Activated CD4-positive, alpha-beta memory T cell treated with anti-CD3 and anti-CD28 coated beads for 36 hours (primary cell): Measurements from ENCODE around the gene AOC2. TPM values are rescaled to one million over a fixed set of nuclear protein-coding genes. Genes with fewer than 3 reads are reported as not detected.

ENCODE experiments used
- CTCF ChIA-PET: fragments of 350-600 bp; sonication (Branson Sonifier 250); formaldehyde crosslinking; loops from one replicate; lab custom pipeline; 2021; ENCODE audit warnings: antibody characterized with exemption, inconsistent platforms; lab: Charles Lee
- POLR2A ChIA-PET: fragments of 350-600 bp; sonication (Branson Sonifier 250); formaldehyde crosslinking; loops from one replicate; lab custom pipeline; 2021; ENCODE audit warnings: antibody characterized with exemption; lab: Charles Lee
- DNase-seq: peaks from one replicate; pipeline ENCODE4 v3.0.0-alpha.2; 2020
- H3K27ac Mint-ChIP-seq: one replicate; pipeline ENCODE4 v1.8.0; 2021; ENCODE audit warnings: mixed read lengths
- H3K27me3 Mint-ChIP-seq: one replicate; pipeline ENCODE4 v1.8.0; 2021; ENCODE audit warnings: mixed read lengths
- H3K36me3 Mint-ChIP-seq: one replicate; pipeline ENCODE4 v1.8.0; 2021; ENCODE audit warnings: mixed read lengths
- H3K4me1 Mint-ChIP-seq: one replicate; pipeline ENCODE4 v1.8.0; 2021; ENCODE audit warnings: low read depth, mixed read lengths
- H3K4me3 Mint-ChIP-seq: one replicate; pipeline ENCODE4 v1.8.0; 2021; ENCODE audit warnings: mild to moderate bottlenecking, mixed read lengths
- H3K9me3 Mint-ChIP-seq: one replicate; pipeline ENCODE4 v1.8.0; 2021; ENCODE audit warnings: mixed read lengths
- intact Hi-C: fragments of 100-400 bp; cut with micrococcal nuclease; formaldehyde crosslinking; loops from one replicate; pipeline ENCODE4 v1.15.1; 2023
- total RNA-seq, 2 experiments: library from RNA; stranded (reverse); gene quantifications; one replicate each; pipeline ENCODE4 v1.2.3, GENCODE V29; 2021

AOC2 gene
- total RNA-seq, 2 experiments from 2014 or later = 1.7 to 2.0 TPM

GRCh38 chr17:42832934-42833766 is 11.2 kb upstream of the AOC2 start, which contains the start of gene PSME3:
Gene PSME3 (plus strand): TSS chr17:42833397. CDS start chr17:42833632, 235 bp downstream.
- H3K27ac Mint-ChIP-seq = peak within 1 kb of the TSS; percentile 98
- H3K4me1 Mint-ChIP-seq = peaks cover 30% of the 10 kb centered on the region
- intact Hi-C loops = loop anchor here (1.0 to 5.0 kb wide), 3 partner anchors 9 to 338 kb away; partner anchors contain the start of genes BECN1, NBR1 and RPL27
- no peaks in the 10 kb centered on the region for H3K27me3 Mint-ChIP-seq
- ChIA-PET CTCF (interaction anchor here (0.8 to 4.4 kb wide), 11 partner anchors 9 to 651 kb away, joined by 3 to 47 read pairs (median 4); partner anchors contain the start of genes AOC2, BECN1, DHX8 and RETREG3), POLR2A (interaction anchor here (0.7 to 2.2 kb wide), 7 partner anchors 9 to 255 kb away, joined by 3 to 14 read pairs (median 6); partner anchors contain the start of genes AOC2, BECN1, CNTD1 and COA3)
- peaks cover 16% of the 10 kb centered on the region for H3K36me3 Mint-ChIP-seq
- peak; percentile 93 for DNase-seq
- peak within 1 kb of the TSS; percentile 97 for H3K4me3 Mint-ChIP-seq
- H3K9me3 Mint-ChIP-seq = no peaks in the 10 kb centered on the region

GRCh38 chr17:42833767-42834422 is 10.5 kb upstream of the AOC2 start:
- peak overlapping the region; percentile 97 for H3K4me3 Mint-ChIP-seq
- peak overlapping the region; percentile 98 for H3K27ac Mint-ChIP-seq
- H3K4me1 Mint-ChIP-seq = peaks cover 30% of the 10 kb centered on the region
- no peaks in the 10 kb centered on the region for H3K9me3 Mint-ChIP-seq
- POLR2A ChIA-PET = interaction anchor here (0.6 to 2.2 kb wide), 8 partner anchors 9 to 256 kb away, joined by 3 to 14 read pairs (median 5); partner anchors contain the start of genes AOC2, BECN1, CNTD1 and COA3
- peaks cover 21% of the 10 kb centered on the region for H3K36me3 Mint-ChIP-seq
- CTCF ChIA-PET = interaction anchor here (0.9 to 4.4 kb wide), 10 partner anchors 9 to 650 kb away, joined by 3 to 47 read pairs (median 4); partner anchors contain the start of genes AOC2, BECN1, DHX8 and RPL27
- DNase-seq = no peak
- intact Hi-C loops = loop anchor here (1.0 to 5.0 kb wide), 3 partner anchors 10 to 337 kb away; partner anchors contain the start of genes BECN1, NBR1 and RPL27
- no peaks in the 10 kb centered on the region for H3K27me3 Mint-ChIP-seq

GRCh38 chr17:42835732-42836131 is 8.6 kb upstream of the AOC2 start:
- intact Hi-C loops = no loop called here
- ChIA-PET CTCF (interaction anchor here (1.0 to 4.4 kb wide), 3 partner anchors 9 to 15 kb away, joined by 3 to 47 read pairs (median 4); partner anchors contain the start of genes AOC2 and BECN1), POLR2A (interaction anchor here (0.8 to 1.5 kb wide), 3 partner anchors 10 to 162 kb away, joined by 4 to 7 read pairs (median 4); partner anchors contain the start of gene RPL27)
- H3K27me3 Mint-ChIP-seq = no peaks in the 10 kb centered on the region
- DNase-seq = no peak
- H3K4me1 Mint-ChIP-seq = peaks cover 30% of the 10 kb centered on the region
- peaks cover 32% of the 10 kb centered on the region for H3K36me3 Mint-ChIP-seq
- H3K9me3 Mint-ChIP-seq = no peaks in the 10 kb centered on the region
- H3K4me3 Mint-ChIP-seq = no peak overlapping the region
- no peak overlapping the region for H3K27ac Mint-ChIP-seq

- intact Hi-C loops = loop anchor here (2.0 kb wide), 1 partner anchor 87 kb away; no protein-coding TSS in a partner anchor
- H3K36me3 Mint-ChIP-seq = peaks cover 56% of the 10 kb centered on the region
These were observed 2.2 kb upstream of the AOC2 start for GRCh38 chr17:42841975-42842685.

GRCh38 chr17:42843358-42843934 is 934 bp upstream of the AOC2 start:
- ChIA-PET CTCF (interaction anchor here (0.6 to 5.0 kb wide), 7 partner anchors 10 to 727 kb away, joined by 3 to 25 read pairs (median 3); partner anchors contain the start of gene RPL27), POLR2A (interaction anchor here (1.3 kb wide), 1 partner anchor 10 kb away, joined by 4 read pairs; the partner anchor contains the start of gene PSME3)
- Mint-ChIP-seq H3K4me3 (no peak overlapping the region), H3K4me1 (peaks cover 16% of the 10 kb centered on the region), H3K36me3 (peaks cover 48% of the 10 kb centered on the region), H3K27ac (no peak overlapping the region), H3K9me3 (no peaks in the 10 kb centered on the region), H3K27me3 (no peaks in the 10 kb centered on the region)
- peak; percentile 17 for DNase-seq
- intact Hi-C loops = loop anchor here (2.0 kb wide), 1 partner anchor 85 kb away; no protein-coding TSS in a partner anchor

More at GRCh38 chr17:42841975-42842685, 2.2 kb upstream of the AOC2 start:
- Mint-ChIP-seq H3K9me3 (no peaks in the 10 kb centered on the region), H3K4me3 (no peak overlapping the region), H3K27me3 (no peaks in the 10 kb centered on the region), H3K27ac (no peak overlapping the region), H3K4me1 (peaks cover 19% of the 10 kb centered on the region)
- no peak for DNase-seq
- CTCF ChIA-PET = interaction anchor here (1.2 to 5.0 kb wide), 3 partner anchors 8 to 156 kb away, joined by 3 to 25 read pairs (median 5); partner anchors contain the start of genes BECN1 and RPL27
- POLR2A ChIA-PET = interaction anchor here (1.3 kb wide), 1 partner anchor 9 kb away, joined by 4 read pairs; the partner anchor contains the start of gene PSME3

- no peak for DNase-seq
- Mint-ChIP-seq H3K4me3 (no peak overlapping the region), H3K27me3 (no peaks in the 10 kb centered on the region), H3K27ac (no peak overlapping the region), H3K4me1 (peaks cover 16% of the 10 kb centered on the region), H3K36me3 (peaks cover 36% of the 10 kb centered on the region), H3K9me3 (no peaks in the 10 kb centered on the region)
- ChIA-PET CTCF (interaction anchor here (0.7 to 5.0 kb wide), 9 partner anchors 10 to 153 kb away, joined by 3 to 25 read pairs (median 5); partner anchors contain the start of genes BECN1, PSME3 and RPL27), POLR2A (interaction anchor here (0.6 to 2.5 kb wide), 5 partner anchors 11 to 280 kb away, joined by 3 to 12 read pairs (median 3); partner anchors contain the start of genes BRCA1 and RPL27)
- intact Hi-C loops = loop anchor here (5.0 kb wide), 1 partner anchor 137 kb away; the partner anchor contains the start of genes PTGES3L and RUNDC1
These were observed 578 bp downstream of the AOC2 start for GRCh38 chr17:42844761-42845555.

- Mint-ChIP-seq H3K4me1 (peaks cover 16% of the 10 kb centered on the region), H3K4me3 (no peak overlapping the region), H3K36me3 (peaks cover 34% of the 10 kb centered on the region), H3K27ac (no peak overlapping the region), H3K9me3 (no peaks in the 10 kb centered on the region), H3K27me3 (no peaks in the 10 kb centered on the region)
- ChIA-PET CTCF (interaction anchor here (0.7 to 5.0 kb wide), 7 partner anchors 12 to 152 kb away, joined by 3 to 25 read pairs (median 6); partner anchors contain the start of genes BECN1, PSME3 and RPL27), POLR2A (interaction anchor here (0.6 to 2.5 kb wide), 7 partner anchors 10 to 279 kb away, joined by 3 to 12 read pairs (median 3); partner anchors contain the start of genes BRCA1 and RPL27)
- intact Hi-C loops = loop anchor here (5.0 kb wide), 1 partner anchor 137 kb away; the partner anchor contains the start of genes PTGES3L and RUNDC1
- no peak for DNase-seq
These were observed 1.2 kb downstream of the AOC2 start for GRCh38 chr17:42845556-42845917.

- Mint-ChIP-seq H3K4me3 (no peak overlapping the region), H3K27me3 (no peaks in the 10 kb centered on the region), H3K4me1 (peaks cover 16% of the 10 kb centered on the region), H3K27ac (peak overlapping the region; percentile 14), H3K36me3 (peaks cover 32% of the 10 kb centered on the region), H3K9me3 (no peaks in the 10 kb centered on the region)
- ChIA-PET CTCF (interaction anchor here (0.7 to 5.0 kb wide), 7 partner anchors 13 to 152 kb away, joined by 3 to 25 read pairs (median 6); partner anchors contain the start of genes BECN1, PSME3 and RPL27), POLR2A (interaction anchor here (0.6 to 2.5 kb wide), 6 partner anchors 10 to 279 kb away, joined by 3 to 12 read pairs (median 3); partner anchors contain the start of genes BRCA1 and RPL27)
- DNase-seq = peak; percentile 83
- intact Hi-C loops = loop anchor here (5.0 kb wide), 1 partner anchor 136 kb away; the partner anchor contains the start of genes PTGES3L and RUNDC1
These were observed 1.7 kb downstream of the AOC2 start for GRCh38 chr17:42845918-42846593.
